Type B pancreatic cell (in vitro differentiated cells): Measurements from ENCODE around the gene ZNF345. TPM values are rescaled to one million over a fixed set of nuclear protein-coding genes. Genes with fewer than 3 reads are reported as not detected.

Experiments
- DNase-seq: peaks from one replicate; pipeline ENCODE4 v3.0.0; 2021; ENCODE audit warnings: mixed read lengths; ENCODE audit not compliant: unreplicated experiment; ENCODE audit errors: extremely low spot score
- H3K27ac Mint-ChIP-seq: 2 replicates; pipeline ENCODE4 v1.8.0; 2021; ENCODE audit warnings: mild to moderate bottlenecking, mixed read lengths
- H3K27me3 Mint-ChIP-seq: 2 replicates; pipeline ENCODE4 v1.8.0; 2021; ENCODE audit warnings: mixed read lengths
- H3K36me3 Mint-ChIP-seq: 2 replicates; pipeline ENCODE4 v1.8.0; 2021; ENCODE audit warnings: mixed read lengths
- H3K4me1 Mint-ChIP-seq: one replicate; pipeline ENCODE4 v1.8.0; 2021; ENCODE audit warnings: mixed read lengths; ENCODE audit not compliant: unreplicated experiment
- H3K4me3 Mint-ChIP-seq: 2 replicates; pipeline ENCODE4 v1.8.0; 2021; ENCODE audit warnings: mild to moderate bottlenecking, mixed read lengths
- H3K9me3 Mint-ChIP-seq: 2 replicates; pipeline ENCODE4 v1.8.0; 2021; ENCODE audit warnings: mixed read lengths
- total RNA-seq: library from RNA; stranded (reverse); gene quantifications from 2 replicates; pipeline ENCODE4 v1.2.1, GENCODE V29; 2021; ENCODE audit warnings: low replicate concordance
- TF ChIP-seq, protein P1 (sequence below): fragments of 200-600 bp; sonication (generic); conservative IDR thresholded peaks from 2 replicates; pipeline ENCODE4 v1.5.0; 2021; ENCODE audit warnings: antibody characterized with exemption, mild to moderate bottlenecking

ZNF345 gene
- total RNA-seq, 1 donor from 2014 or later, result 12.5 TPM

DNA sequence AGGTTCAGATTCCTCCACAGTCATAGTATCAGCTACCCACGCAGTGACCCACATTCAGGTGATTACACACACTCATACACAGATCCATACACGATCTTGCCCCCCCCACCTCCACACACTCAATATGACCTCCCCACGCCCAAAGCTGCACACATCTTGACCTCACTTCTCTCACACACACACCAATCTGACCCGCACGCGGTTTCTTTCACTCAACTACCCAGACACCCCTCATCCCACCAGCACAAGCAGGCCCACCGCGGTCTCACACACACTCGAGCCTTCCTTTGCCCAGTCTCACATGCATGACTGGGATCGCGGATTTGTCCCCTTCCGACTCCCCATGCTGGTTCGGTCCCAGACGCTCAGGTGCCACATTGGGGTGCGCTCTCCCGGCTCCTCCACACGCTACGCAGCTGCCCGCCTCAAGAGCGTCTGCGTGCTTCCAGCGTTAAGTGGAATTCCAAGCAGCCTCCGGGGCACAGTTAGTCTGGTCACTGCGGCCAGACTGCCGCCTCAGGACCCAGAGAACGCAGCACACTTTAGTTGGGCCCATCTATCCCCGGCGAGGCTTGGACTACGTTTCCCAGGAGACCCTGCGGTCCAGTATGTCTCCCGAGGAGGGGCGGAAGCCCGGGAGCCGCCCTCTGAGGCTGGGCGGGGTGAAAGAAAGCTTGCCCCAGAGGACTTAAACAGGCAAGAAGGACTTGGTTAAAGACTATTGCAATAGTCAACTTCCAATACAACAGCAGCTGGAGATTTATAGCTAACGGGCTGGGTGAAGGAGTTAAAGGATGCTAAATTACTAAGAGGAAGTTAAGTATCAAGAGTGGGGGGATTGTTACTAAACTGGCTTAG, 746 bp upstream of the ZNF345 start:
- no peak overlapping the region for H3K27ac Mint-ChIP-seq
- H3K36me3 Mint-ChIP-seq, result peaks cover 32% of the 10 kb centered on the region
- H3K9me3 Mint-ChIP-seq, result peaks cover 14% of the 10 kb centered on the region
- H3K27me3 Mint-ChIP-seq, result no peaks in the 10 kb centered on the region
- DNase-seq, result peak; percentile 90
- TF ChIP-seq, protein P1, sequence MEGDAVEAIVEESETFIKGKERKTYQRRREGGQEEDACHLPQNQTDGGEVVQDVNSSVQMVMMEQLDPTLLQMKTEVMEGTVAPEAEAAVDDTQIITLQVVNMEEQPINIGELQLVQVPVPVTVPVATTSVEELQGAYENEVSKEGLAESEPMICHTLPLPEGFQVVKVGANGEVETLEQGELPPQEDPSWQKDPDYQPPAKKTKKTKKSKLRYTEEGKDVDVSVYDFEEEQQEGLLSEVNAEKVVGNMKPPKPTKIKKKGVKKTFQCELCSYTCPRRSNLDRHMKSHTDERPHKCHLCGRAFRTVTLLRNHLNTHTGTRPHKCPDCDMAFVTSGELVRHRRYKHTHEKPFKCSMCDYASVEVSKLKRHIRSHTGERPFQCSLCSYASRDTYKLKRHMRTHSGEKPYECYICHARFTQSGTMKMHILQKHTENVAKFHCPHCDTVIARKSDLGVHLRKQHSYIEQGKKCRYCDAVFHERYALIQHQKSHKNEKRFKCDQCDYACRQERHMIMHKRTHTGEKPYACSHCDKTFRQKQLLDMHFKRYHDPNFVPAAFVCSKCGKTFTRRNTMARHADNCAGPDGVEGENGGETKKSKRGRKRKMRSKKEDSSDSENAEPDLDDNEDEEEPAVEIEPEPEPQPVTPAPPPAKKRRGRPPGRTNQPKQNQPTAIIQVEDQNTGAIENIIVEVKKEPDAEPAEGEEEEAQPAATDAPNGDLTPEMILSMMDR, result no peak
- H3K4me3 Mint-ChIP-seq, result no peak overlapping the region
- H3K4me1 Mint-ChIP-seq, result no peaks in the 10 kb centered on the region

DNA sequence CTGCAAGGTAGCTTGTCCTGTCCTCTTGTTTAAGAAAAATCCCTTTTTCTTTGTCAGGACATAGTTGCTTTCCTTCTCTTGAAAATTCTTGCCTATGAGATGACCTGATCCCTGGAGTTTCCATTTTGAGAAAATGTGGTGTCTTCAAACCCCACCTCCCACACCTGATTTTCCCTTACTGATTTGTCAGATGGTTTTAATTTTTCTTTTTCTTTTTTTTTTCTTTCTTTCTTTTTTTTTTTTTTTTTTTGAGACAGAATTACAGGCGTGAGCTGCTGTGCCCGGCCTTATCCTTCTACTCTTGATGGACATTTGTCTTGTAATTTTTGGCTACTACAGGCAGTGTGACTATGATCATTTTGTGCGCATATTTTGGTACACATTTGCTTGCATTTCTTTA, 1.2 kb downstream of the ZNF345 start:
- Mint-ChIP-seq H3K36me3 (peaks cover 37% of the 10 kb centered on the region), H3K27me3 (no peaks in the 10 kb centered on the region)

DNA sequence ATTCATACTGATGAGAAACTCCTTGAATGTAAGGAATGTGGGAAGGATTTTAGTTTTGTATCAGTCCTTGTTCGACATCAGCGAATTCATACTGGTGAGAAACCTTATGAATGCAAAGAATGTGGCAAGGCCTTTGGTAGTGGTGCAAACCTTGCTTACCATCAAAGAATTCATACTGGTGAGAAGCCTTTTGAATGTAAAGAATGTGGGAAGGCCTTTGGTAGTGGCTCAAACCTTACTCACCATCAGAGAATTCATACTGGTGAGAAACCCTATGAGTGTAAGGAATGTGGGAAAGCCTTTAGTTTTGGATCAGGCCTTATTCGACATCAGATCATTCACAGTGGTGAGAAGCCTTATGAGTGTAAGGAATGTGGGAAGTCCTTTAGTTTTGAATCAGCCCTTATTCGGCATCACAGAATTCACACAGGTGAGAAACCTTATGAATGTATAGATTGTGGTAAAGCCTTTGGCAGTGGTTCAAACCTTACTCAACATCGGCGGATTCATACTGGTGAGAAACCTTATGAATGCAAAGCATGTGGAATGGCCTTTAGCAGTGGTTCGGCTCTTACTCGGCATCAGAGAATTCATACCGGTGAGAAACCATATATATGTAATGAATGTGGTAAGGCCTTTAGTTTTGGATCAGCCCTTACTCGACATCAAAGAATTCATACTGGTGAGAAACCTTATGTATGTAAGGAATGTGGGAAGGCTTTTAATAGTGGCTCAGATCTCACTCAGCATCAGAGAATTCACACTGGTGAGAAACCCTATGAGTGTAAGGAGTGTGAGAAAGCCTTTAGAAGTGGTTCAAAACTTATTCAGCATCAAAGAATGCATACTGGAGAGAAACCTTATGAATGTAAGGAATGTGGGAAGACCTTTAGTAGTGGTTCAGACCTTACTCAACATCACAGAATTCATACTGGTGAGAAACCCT, 26.6 kb downstream of the ZNF345 start:
- no peak overlapping the region for H3K4me3 Mint-ChIP-seq
- H3K27ac Mint-ChIP-seq, result no peak overlapping the region
- TF ChIP-seq, protein P1, result no peak
- H3K9me3 Mint-ChIP-seq, result peaks cover 25% of the 10 kb centered on the region
- no peak for DNase-seq
- H3K36me3 Mint-ChIP-seq, result peaks cover 61% of the 10 kb centered on the region
- H3K27me3 Mint-ChIP-seq, result no peaks in the 10 kb centered on the region
- H3K4me1 Mint-ChIP-seq, result no peaks in the 10 kb centered on the region

More for the DNA sequence above, 1.2 kb downstream of the ZNF345 start:
- no peaks in the 10 kb centered on the region for H3K4me1 Mint-ChIP-seq
- TF ChIP-seq, protein P1, result no peak
- peaks cover 15% of the 10 kb centered on the region for H3K9me3 Mint-ChIP-seq
- H3K27ac Mint-ChIP-seq, result no peak overlapping the region
- H3K4me3 Mint-ChIP-seq, result no peak overlapping the region
- no peak for DNase-seq

DNA sequence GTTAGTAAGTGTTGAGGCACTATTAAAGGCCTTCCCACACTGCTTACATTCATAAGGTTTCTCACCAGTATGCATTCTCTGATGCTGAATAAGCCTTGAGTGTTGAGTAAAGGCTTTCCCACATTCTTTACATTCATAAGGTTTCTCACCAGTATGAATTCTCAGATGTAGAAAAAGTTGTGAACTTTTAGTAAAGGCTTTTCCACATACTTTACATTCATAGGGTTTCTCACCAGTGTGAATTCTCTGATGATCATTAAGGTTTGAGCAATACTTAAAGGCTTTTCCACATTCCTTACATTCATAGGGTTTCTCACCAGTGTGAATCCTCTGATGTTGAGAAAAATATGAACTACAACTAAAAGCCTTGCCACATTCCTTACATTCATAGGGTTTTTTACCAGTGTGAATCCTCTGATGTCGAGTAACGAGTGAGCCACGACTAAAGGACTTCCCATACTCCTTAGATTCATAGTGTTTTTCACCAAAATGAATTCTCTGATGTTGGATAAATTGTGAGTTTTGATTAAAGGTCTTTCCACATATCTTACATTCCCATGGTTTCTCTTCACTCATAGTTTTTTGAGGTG, 41.2 kb downstream of the ZNF345 start:
- H3K36me3 Mint-ChIP-seq, result peaks cover 70% of the 10 kb centered on the region
- no peak overlapping the region for H3K4me3 Mint-ChIP-seq
- no peaks in the 10 kb centered on the region for H3K4me1 Mint-ChIP-seq
- no peak for DNase-seq
- no peak overlapping the region for H3K27ac Mint-ChIP-seq
- no peaks in the 10 kb centered on the region for H3K27me3 Mint-ChIP-seq
- H3K9me3 Mint-ChIP-seq, result peaks cover 38% of the 10 kb centered on the region
- TF ChIP-seq, protein P1, result no peak

DNA sequence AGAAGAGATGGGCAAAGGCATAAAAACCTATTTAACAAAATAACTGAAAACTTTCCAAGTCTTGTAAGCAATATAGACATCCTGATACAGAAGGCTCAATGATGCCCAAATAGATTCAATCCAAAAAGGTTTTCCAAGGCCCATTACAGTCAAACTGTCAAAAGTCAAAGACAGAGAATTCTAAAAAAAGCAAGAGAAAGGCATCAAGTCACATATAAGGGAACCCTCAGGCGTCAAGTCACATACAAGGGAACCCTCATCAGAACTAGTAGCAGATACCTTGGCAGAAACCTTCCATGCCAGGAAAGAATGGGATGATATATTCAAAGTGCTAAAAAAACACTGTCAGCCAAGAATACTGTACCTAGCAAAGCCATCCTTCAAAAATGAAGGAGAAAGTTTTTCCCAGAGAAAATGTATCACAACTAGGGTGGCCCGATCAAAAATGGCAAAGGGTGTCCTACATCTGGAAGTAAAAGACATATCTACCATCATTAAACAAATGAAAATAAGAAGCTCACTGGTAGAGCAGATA, 44.2 kb downstream of the ZNF345 start:
- Mint-ChIP-seq H3K36me3 (peaks cover 78% of the 10 kb centered on the region), H3K4me1 (no peaks in the 10 kb centered on the region), H3K9me3 (peaks cover 45% of the 10 kb centered on the region), H3K27me3 (no peaks in the 10 kb centered on the region), H3K27ac (no peak overlapping the region), H3K4me3 (no peak overlapping the region)
- TF ChIP-seq, protein P1, result no peak
- DNase-seq, result no peak
